PC-9 (cell line): ENCODE measurements around the gene DLG2. TPM values are rescaled to one million over a fixed set of nuclear protein-coding genes. Genes with fewer than 3 reads are reported as not detected.
"Not testable (repeated sequence)": the region's sequence is repeated elsewhere in the genome, so short reads cannot be mapped to it uniquely, and the experiment has no call there.

ENCODE experiments used
- BruUV-seq: library from RNA; stranded (reverse); fragments of 400-500 nt; replicated peaks from 2 replicates; lab custom pipeline; 2021; lab: Mats Ljungman, UMichigan
- CTCF ChIA-PET: fragments of 300-600 bp; sonication (Branson Sonifier 250); formaldehyde crosslinking; loops from one replicate; lab custom pipeline; 2022; ENCODE audit warnings: antibody characterized with exemption; lab: Charles Lee
- POLR2A ChIA-PET: fragments of 300-600 bp; sonication (Branson Sonifier 250); formaldehyde crosslinking; loops from one replicate; lab custom pipeline; 2022; ENCODE audit warnings: antibody characterized with exemption; ENCODE audit not compliant: unreplicated experiment; lab: Charles Lee
- DNase-seq, 2 experiments: peaks; one replicate each; pipeline versions ENCODE4 v3.0.0 to v3.0.0-alpha.2; 2015 to 2022; ENCODE audit warnings: mixed read lengths in 1 of 2
- H2AFZ ChIP-seq: fragments of 200-600 bp; sonication (generic); 2 replicates; pipeline ENCODE4 v1.8.1; 2017; ENCODE audit warnings: antibody characterized with exemption
- H3F3A ChIP-seq: fragments of 200-600 bp; sonication (generic); 2 replicates; pipeline ENCODE4 v1.8.1; 2017; ENCODE audit warnings: antibody characterized with exemption, mild to moderate bottlenecking, low read depth; ENCODE audit not compliant: insufficient read depth
- H3K27ac ChIP-seq: fragments of 200-600 bp; sonication (generic); 2 replicates; pipeline ENCODE4 v1.6.1; 2016; ENCODE audit warnings: mixed run types
- H3K27me3 ChIP-seq: fragments of 200-600 bp; sonication (generic); 2 replicates; pipeline ENCODE4 v1.6.1; 2016; ENCODE audit warnings: low read depth, mixed run types; ENCODE audit not compliant: insufficient read depth
- H3K36me3 ChIP-seq: fragments of 200-600 bp; sonication (generic); 2 replicates; pipeline ENCODE4 v1.6.1; 2016; ENCODE audit warnings: low read depth, mixed run types
- H3K4me1 ChIP-seq: fragments of 200-600 bp; sonication (generic); replicated peaks from 2 replicates; pipeline ENCODE4 v1.6.1; 2016; ENCODE audit warnings: mixed run types; ENCODE audit not compliant: insufficient read depth
- H3K4me2 ChIP-seq: fragments of 200-600 bp; sonication (generic); 2 replicates; pipeline ENCODE4 v1.6.1; 2017; ENCODE audit warnings: mixed run types
- H3K4me3 ChIP-seq: fragments of 200-600 bp; sonication (generic); 2 replicates; pipeline ENCODE4 v1.6.1; 2016; ENCODE audit warnings: mixed run types
- H3K79me2 ChIP-seq: fragments of 200-600 bp; sonication (generic); 2 replicates; pipeline ENCODE4 v1.6.1; 2017; ENCODE audit warnings: low read depth, mixed run types
- H3K9me2 ChIP-seq: fragments of 200-600 bp; sonication (generic); 2 replicates; pipeline ENCODE4 v1.8.1; 2017; ENCODE audit warnings: mild to moderate bottlenecking; ENCODE audit not compliant: insufficient read depth
- H3K9me3 ChIP-seq: fragments of 200-600 bp; sonication (generic); 2 replicates; pipeline ENCODE4 v1.8.1; 2016; ENCODE audit warnings: low read depth; ENCODE audit not compliant: insufficient read depth
- H4K20me1 ChIP-seq: fragments of 200-600 bp; sonication (generic); 2 replicates; pipeline ENCODE4 v1.8.1; 2017; ENCODE audit not compliant: insufficient read depth
- CTCF ChIP-seq: fragments of 200-600 bp; sonication (generic); conservative IDR thresholded peaks from 2 replicates; pipeline ENCODE4 v1.6.1; 2017; ENCODE audit warnings: mixed run types, antibody characterized with exemption, mild to moderate bottlenecking, moderate library complexity
- EZH2 ChIP-seq: fragments of 200-600 bp; sonication (generic); IDR thresholded peaks from 2 replicates; pipeline ENCODE4 v1.8.0; 2017; ENCODE audit warnings: antibody characterized with exemption, low read depth
- intact Hi-C: fragments of 100-400 bp; cut with micrococcal nuclease; formaldehyde crosslinking; loops from one replicate; pipeline ENCODE4 v1.10.0; 2022; ENCODE audit not compliant: unreplicated experiment
- total RNA-seq: library from RNA; stranded (reverse); gene quantifications from 2 replicates; pipeline ENCODE4 v1.2.3, GENCODE V29; 2021

Gene DLG2
- total RNA-seq, 1 experiment from 2014 or later, result 6.4 TPM

- ChIA-PET CTCF (no interaction called here), POLR2A (interaction anchor here (0.5 kb wide), 1 partner anchor 975 kb away, joined by 4 read pairs; no protein-coding TSS in a partner anchor)
- peaks cover 65% of the 10 kb centered on the region for H3K36me3 ChIP-seq
- H3K4me3 ChIP-seq, result no peak overlapping the region
- TF ChIP-seq CTCF, result no peak
- no peak for TF ChIP-seq EZH2
- H3K9me2 ChIP-seq, result no peaks in the 10 kb centered on the region
- H3K9me3 ChIP-seq, result no peaks in the 10 kb centered on the region
- peaks cover 44% of the 10 kb centered on the region for H3K4me1 ChIP-seq
- peaks cover 60% of the 10 kb centered on the region for H3K79me2 ChIP-seq
- no peak overlapping the region for H2AFZ ChIP-seq
- H3F3A ChIP-seq, result peaks cover 75% of the 10 kb centered on the region
- intact Hi-C loops, result no loop called here
- no TSS peak for BruUV-seq
- peaks cover 54% of the 10 kb centered on the region for H4K20me1 ChIP-seq
- no peak overlapping the region for H3K4me2 ChIP-seq
- H3K27me3 ChIP-seq, result no peaks in the 10 kb centered on the region
- DNase-seq, result no peak
- peak overlapping the region; percentile 20; the same call in 1 of the 2 replicates for H3K27ac ChIP-seq
Observed at GRCh38 chr11:85656777-85657176, 29.6 kb upstream of the DLG2 start.

GRCh38 chr11:85654343-85654742 lies 27.2 kb upstream of the DLG2 start:
- peaks cover 30% of the 10 kb centered on the region for H4K20me1 ChIP-seq
- H3K4me2 ChIP-seq, H3K27ac ChIP-seq, H3K9me3 ChIP-seq, BruUV-seq, H3K4me3 ChIP-seq, H3K27me3 ChIP-seq, H2AFZ ChIP-seq, H3K9me2 ChIP-seq, intact Hi-C loops, CTCF ChIA-PET: not testable (repeated sequence)
- H3F3A ChIP-seq, result peaks cover 88% of the 10 kb centered on the region
- POLR2A ChIA-PET, result interaction anchor here (0.6 kb wide), 1 partner anchor 1305 kb away, joined by 4 read pairs; no protein-coding TSS in a partner anchor
- H3K79me2 ChIP-seq, result peaks cover 48% of the 10 kb centered on the region
- DNase-seq, result peak in 1 of 2 experiments; percentile 36
- peaks cover 26% of the 10 kb centered on the region for H3K4me1 ChIP-seq
- H3K36me3 ChIP-seq, result peaks cover 47% of the 10 kb centered on the region

- H4K20me1 ChIP-seq, result peaks cover 16% of the 10 kb centered on the region
- CTCF ChIA-PET, result no interaction called here
- BruUV-seq, result no TSS peak
- peak in 1 of 2 experiments; percentile 32 for DNase-seq
- no peak overlapping the region for H2AFZ ChIP-seq
- H3K9me3 ChIP-seq, result no peaks in the 10 kb centered on the region
- H3K27ac ChIP-seq, result no peak overlapping the region
- H3K79me2 ChIP-seq, result peaks cover 47% of the 10 kb centered on the region
- POLR2A ChIA-PET, result no interaction called here
- no peak for TF ChIP-seq CTCF
- TF ChIP-seq EZH2, result no peak
- H3K27me3 ChIP-seq, result no peaks in the 10 kb centered on the region
- peaks cover 33% of the 10 kb centered on the region for H3K36me3 ChIP-seq
- peaks cover 88% of the 10 kb centered on the region for H3F3A ChIP-seq
- no peak overlapping the region for H3K4me3 ChIP-seq
- H3K4me1 ChIP-seq, result peaks cover 27% of the 10 kb centered on the region
- intact Hi-C loops, result no loop called here
- no peaks in the 10 kb centered on the region for H3K9me2 ChIP-seq
- H3K4me2 ChIP-seq, result no peak overlapping the region
Observed at GRCh38 chr11:85652786-85653447, 25.8 kb upstream of the DLG2 start.
